Measurements from ENCODE around the gene FAT1.

FAT1 gene

DNA sequence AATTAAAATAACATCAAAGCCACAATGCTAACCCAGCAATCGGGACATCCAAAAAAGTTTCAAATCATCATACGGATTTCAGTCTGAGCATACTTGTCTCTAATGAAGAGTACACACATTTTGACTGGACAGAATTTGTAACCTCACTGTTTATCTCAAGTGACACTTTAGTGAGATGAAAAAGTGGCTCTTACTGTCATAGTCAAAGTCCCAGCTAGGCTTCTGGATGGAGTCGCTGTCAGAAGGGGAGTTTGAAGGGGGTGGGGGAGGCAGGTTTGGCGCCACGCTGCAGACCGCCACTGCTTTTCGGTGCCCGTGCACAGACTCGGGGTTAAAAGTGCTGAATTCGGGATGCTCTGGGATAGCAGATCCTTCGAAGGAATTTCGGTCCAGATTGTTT lies 127.3 kb downstream of the FAT1 start:
- TF ChIP-seq, protein P1, sequence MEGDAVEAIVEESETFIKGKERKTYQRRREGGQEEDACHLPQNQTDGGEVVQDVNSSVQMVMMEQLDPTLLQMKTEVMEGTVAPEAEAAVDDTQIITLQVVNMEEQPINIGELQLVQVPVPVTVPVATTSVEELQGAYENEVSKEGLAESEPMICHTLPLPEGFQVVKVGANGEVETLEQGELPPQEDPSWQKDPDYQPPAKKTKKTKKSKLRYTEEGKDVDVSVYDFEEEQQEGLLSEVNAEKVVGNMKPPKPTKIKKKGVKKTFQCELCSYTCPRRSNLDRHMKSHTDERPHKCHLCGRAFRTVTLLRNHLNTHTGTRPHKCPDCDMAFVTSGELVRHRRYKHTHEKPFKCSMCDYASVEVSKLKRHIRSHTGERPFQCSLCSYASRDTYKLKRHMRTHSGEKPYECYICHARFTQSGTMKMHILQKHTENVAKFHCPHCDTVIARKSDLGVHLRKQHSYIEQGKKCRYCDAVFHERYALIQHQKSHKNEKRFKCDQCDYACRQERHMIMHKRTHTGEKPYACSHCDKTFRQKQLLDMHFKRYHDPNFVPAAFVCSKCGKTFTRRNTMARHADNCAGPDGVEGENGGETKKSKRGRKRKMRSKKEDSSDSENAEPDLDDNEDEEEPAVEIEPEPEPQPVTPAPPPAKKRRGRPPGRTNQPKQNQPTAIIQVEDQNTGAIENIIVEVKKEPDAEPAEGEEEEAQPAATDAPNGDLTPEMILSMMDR (IDR thresholded peaks at IDR 0.05; ENCODE audit: low read depth, low read length), result no peak
- no peak for DNase-seq (ENCODE audit: extremely low read depth, low read depth)

DNA sequence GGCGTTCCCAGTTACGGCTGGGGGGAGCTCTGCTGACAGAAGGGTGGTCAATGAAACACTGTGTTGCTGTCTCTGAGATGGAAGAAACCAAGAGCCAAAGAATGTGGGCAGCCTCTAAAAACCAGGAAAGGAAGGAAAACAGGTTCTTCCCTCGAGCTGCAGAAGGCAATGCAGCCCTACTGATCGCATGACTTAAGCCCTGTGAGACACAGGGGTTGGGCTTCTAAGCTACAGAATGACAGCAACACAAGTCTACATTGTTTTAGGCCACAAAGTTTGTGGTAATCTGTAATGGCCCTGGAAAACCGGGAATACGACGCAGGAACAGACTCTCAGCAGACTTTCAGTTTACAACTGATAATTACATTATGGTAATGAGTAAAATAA lies 130.1 kb downstream of the FAT1 start:
- no peak for DNase-seq (ENCODE audit: extremely low read depth, low read depth)
- TF ChIP-seq, protein P1 (IDR thresholded peaks at IDR 0.05; ENCODE audit: low read depth, low read length), result no peak

DNA sequence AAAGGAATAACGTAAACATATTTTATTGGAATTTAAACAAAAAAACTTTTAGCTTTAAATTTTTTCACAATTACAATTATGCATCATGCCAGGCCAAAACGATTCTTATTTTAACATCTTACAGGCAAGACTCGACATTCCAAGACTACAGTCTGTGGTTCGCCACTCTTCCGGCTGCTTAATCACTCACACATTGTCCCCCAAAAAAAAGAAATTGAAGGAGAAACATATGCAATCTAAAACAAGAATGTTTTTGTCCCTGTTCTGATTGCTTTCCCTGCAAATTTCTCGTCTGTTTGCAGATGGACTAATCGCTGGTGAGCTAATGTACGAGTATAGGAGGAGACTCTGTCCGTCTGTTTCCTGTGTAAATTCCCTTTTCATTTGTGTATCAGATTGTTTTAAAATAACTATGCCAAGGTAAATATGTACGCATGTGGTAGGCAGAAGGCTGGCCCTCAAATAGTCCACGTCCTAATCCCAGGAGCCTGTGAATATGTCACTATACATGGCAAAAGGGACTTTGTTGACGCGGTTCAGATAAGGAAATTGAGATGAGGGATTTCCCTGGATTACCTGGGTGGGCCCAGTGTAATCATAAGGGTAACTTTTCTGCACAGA lies 130.6 kb downstream of the FAT1 start:
- TF ChIP-seq, protein P1 (IDR thresholded peaks at IDR 0.05; ENCODE audit: low read depth, low read length), result no peak
- peak; percentile 7 for DNase-seq (ENCODE audit: extremely low read depth, low read depth)

DNA sequence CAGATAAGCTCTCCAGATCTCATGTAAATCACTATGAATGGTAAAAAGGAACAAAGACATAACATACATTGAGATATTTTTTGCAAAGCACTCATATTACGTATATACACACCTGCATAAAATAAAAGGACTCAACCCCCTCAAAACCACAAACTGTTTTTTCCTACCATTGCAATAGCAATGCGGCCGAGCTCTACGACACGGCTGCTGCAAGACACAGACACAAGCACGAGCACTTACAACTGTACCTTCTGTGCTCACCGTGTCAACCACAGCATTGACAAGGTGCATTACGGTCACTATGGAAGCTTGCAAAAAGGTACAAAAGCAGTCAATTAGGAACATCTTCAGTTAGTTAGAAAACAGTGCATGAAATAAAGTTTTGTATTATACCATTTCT lies 131.2 kb downstream of the FAT1 start:
- DNase-seq (ENCODE audit: extremely low read depth, low read depth), result no peak
- TF ChIP-seq, protein P1 (IDR thresholded peaks at IDR 0.05; ENCODE audit: low read depth, low read length), result no peak

DNA sequence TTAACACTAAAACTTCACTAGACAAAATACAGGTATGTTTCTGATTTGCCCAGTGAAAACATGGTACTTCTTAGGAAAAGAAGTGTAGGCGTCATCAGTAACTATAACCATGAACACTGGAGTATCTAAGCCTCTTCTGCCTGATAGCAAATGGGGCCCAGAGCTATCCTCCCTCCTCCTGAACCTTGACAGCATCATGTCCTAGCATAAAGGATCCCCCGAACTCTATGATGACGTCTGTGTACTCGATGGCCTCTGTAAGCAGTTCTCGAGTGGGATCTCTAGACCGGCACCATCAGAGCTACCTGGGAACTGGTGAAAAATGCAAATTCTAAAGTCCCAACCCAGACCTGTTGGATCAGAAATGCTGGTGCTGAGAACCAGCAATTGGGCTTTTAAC lies 132.0 kb downstream of the FAT1 start:
- TF ChIP-seq, protein P1 (IDR thresholded peaks at IDR 0.05; ENCODE audit: low read depth, low read length), result no peak
- no peak for DNase-seq (ENCODE audit: extremely low read depth, low read depth)

DNA sequence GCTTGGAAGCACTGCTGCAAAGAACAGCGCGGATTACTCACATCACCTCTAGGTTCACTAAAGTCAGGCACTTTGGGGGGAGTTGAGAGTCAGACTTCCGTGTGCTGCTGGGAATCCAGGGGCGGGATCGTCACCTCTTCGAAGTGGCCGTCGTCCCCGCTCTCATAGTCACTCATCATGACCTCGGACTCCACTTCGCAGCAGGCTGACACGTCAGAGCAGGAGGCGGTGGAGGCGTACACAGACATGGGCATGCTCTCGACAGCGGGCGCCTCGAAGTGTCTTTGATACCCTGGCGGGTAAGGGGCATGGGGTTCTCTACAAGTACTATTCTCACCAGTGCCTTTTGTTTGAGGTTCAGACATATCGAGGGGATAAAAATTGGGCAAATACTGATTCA lies 135.2 kb downstream of the FAT1 start:
- TF ChIP-seq, protein P1 (IDR thresholded peaks at IDR 0.05; ENCODE audit: low read depth, low read length), result no peak
- DNase-seq (ENCODE audit: extremely low read depth, low read depth), result no peak

DNA sequence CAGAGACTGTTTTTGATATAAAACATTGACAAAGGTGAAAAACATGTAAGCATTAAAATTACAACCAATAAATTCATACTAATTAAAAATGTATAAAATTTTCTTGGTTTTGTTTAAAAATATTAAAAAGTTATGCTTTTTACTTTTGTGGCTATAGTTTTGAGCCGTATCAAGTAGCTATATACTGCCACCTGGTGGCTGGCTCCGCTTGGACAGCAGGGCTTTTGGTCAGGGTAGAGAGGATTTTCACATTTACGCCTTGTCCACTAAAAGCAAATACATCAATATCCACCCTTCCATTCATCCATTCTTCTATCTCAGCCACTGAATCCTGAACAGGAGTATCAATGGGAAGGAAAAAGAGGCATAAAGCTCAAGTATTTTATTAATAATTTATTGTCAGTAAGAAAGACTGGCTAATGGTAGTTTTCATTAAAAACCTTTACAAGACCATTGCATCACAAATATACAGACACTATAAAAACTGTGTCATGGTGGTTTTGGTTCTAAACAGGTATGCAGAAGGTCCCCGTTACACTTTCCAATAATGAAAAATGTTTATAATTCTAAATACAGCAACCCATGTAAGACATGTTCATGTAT lies 136.1 kb downstream of the FAT1 start:
- TF ChIP-seq, protein P1 (IDR thresholded peaks at IDR 0.05; ENCODE audit: low read depth, low read length), result peak; percentile 93
- peak; percentile 31 for DNase-seq (ENCODE audit: extremely low read depth, low read depth)
